A549 (cell line): ENCODE data around the gene ZNRF3. TPM values are rescaled to one million over a fixed set of nuclear protein-coding genes. Genes with fewer than 3 reads are reported as not detected.

Source experiments
- ATAC-seq, 2 experiments: fragments of 200-7000 bp in 1 of 2; fragments of >200 bp in 1 of 2; cut with Nextera tagmentation in 1 of 2; cut with Tn5 transposase in 1 of 2; 3 replicates each; pipeline versions ENCODE4 v1.8.0 to v1.9.1; 2018 to 2020; ENCODE audit warnings: mild to moderate bottlenecking in 1 of 2, moderate library complexity in 1 of 2
- CTCF ChIA-PET: fragments of 300-600 bp; sonication (Branson Sonifier 250); formaldehyde crosslinking; extraction: SDS; loops from one replicate; lab custom pipeline; 2021; ENCODE audit warnings: antibody characterized with exemption, inconsistent platforms; lab: Yijun Ruan, JAX
- POLR2A ChIA-PET: fragments of 350-600 bp; formaldehyde crosslinking; extraction: SDS; loops from one replicate; lab custom pipeline; 2021; ENCODE audit warnings: antibody characterized with exemption, inconsistent platforms; lab: Yijun Ruan, JAX
- DNase-seq, 2 experiments: peaks; one replicate each; pipeline versions ENCODE4 v3.0.0 to v3.0.0-alpha.2; 2011 to 2016; ENCODE audit warnings: low read depth in 1 of 2, low spot score in 1 of 2
- FAIRE-seq: peaks from 2 replicates; lab custom pipeline; 2011; peaks lifted over from hg19 to GRCh38; lab: Jason Lieb, UNC
- H3K27ac ChIP-seq, 2 experiments: fragments of >200 bp; sonication (Bioruptor Twin); formaldehyde crosslinking; 3 replicates each; pipeline ENCODE4 v1.5.1; 2016 to 2017
- H3K4me1 ChIP-seq: fragments of >200 bp; sonication (Bioruptor Twin); formaldehyde crosslinking; 3 replicates; pipeline ENCODE4 v1.6.1; 2016
- H3K4me2 ChIP-seq: fragments of >200 bp; sonication (Bioruptor Twin); formaldehyde crosslinking; 3 replicates; pipeline ENCODE4 v1.6.1; 2016
- H3K4me3 ChIP-seq: fragments of >200 bp; sonication (Bioruptor Twin); formaldehyde crosslinking; 3 replicates; pipeline ENCODE4 v1.5.1; 2016
- H3K9me3 ChIP-seq: fragments of >200 bp; sonication (Bioruptor Twin); formaldehyde crosslinking; 3 replicates; pipeline ENCODE4 v1.6.1; 2016
- CBX8 ChIP-seq: fragments of 200-600 bp; sonication (generic); IDR thresholded peaks from 2 replicates; pipeline ENCODE4 v1.6.1; 2016
- CHD4 ChIP-seq: fragments of 200-600 bp; sonication (generic); IDR thresholded peaks from 2 replicates; pipeline ENCODE4 v1.6.1; 2016; ENCODE audit warnings: antibody characterized with exemption, mild to moderate bottlenecking, borderline replicate concordance
- EHF ChIP-seq: fragments of 250-450 bp; sonication (Bioruptor Pico); IDR thresholded peaks from 2 replicates; pipeline ENCODE4 v1.5.0; 2020; ENCODE audit warnings: mild to moderate bottlenecking
- EP300 ChIP-seq, 2 experiments: fragments of >200 bp; sonication (Bioruptor Twin); formaldehyde crosslinking; IDR thresholded peaks; 2 replicates in 1 of 2; 3 replicates in 1 of 2; pipeline ENCODE4 v1.6.1; 2016 to 2017
- FOXS1 ChIP-seq: fragments of 250-450 bp; sonication (Bioruptor Pico); IDR thresholded peaks from 2 replicates; pipeline ENCODE4 v1.5.0; 2020; ENCODE audit warnings: mild to moderate bottlenecking, moderate library complexity
- HDAC2 ChIP-seq: fragments of 200-600 bp; sonication (generic); IDR thresholded peaks from 2 replicates; pipeline ENCODE4 v1.6.1; 2016
- HOXB5 ChIP-seq: fragments of 250-450 bp; sonication (Bioruptor Pico); IDR thresholded peaks from 2 replicates; pipeline ENCODE4 v1.5.0; 2020; ENCODE audit warnings: mild to moderate bottlenecking, moderate library complexity
- JUNB ChIP-seq: fragments of >200 bp; sonication (Bioruptor Twin); formaldehyde crosslinking; IDR thresholded peaks from 2 replicates; pipeline ENCODE4 v1.6.1; 2016
- KDM1A ChIP-seq: fragments of 200-600 bp; sonication (generic); IDR thresholded peaks from 2 replicates; pipeline ENCODE4 v1.6.1; 2016; ENCODE audit warnings: low read depth, mild to moderate bottlenecking
- KDM5A ChIP-seq: fragments of 200-600 bp; sonication (generic); IDR thresholded peaks from 2 replicates; pipeline ENCODE4 v1.6.1; 2016; ENCODE audit warnings: antibody characterized with exemption, mild to moderate bottlenecking
- MYC ChIP-seq: IDR thresholded peaks from 2 replicates; pipeline ENCODE4 v1.6.1; 2012; ENCODE audit warnings: mild to moderate bottlenecking, inconsistent platforms, low read length, improper control_type of control experiment, borderline replicate concordance
- NFE2L2 ChIP-seq: fragments of 150-350 bp; conservative IDR thresholded peaks from 2 replicates; pipeline ENCODE4 v1.6.1; 2014; ENCODE audit warnings: low read length
- NPAS2 ChIP-seq: fragments of 250-450 bp; sonication (Bioruptor Pico); IDR thresholded peaks from 2 replicates; pipeline ENCODE4 v1.8.0; 2022; ENCODE audit warnings: mild to moderate bottlenecking, moderate library complexity, borderline replicate concordance
- NR3C1 ChIP-seq: fragments of >200 bp; sonication (Bioruptor Twin); formaldehyde crosslinking; IDR thresholded peaks from 3 replicates; pipeline ENCODE4 v1.6.1; 2017
- PHF8 ChIP-seq: fragments of 200-600 bp; sonication (generic); IDR thresholded peaks from 2 replicates; pipeline ENCODE4 v1.6.1; 2016; ENCODE audit warnings: low read depth, mild to moderate bottlenecking, antibody characterized with exemption, moderate library complexity, borderline replicate concordance
- POLR2AphosphoS2 ChIP-seq: conservative IDR thresholded peaks from 2 replicates; pipeline ENCODE4 v1.6.1; 2012; ENCODE audit warnings: low read length, improper control_type of control experiment, inconsistent platforms
- RAD21 ChIP-seq, 2 experiments: fragments of >200 bp in 1 of 2; sonication (Bioruptor Twin) in 1 of 2; formaldehyde crosslinking in 1 of 2; IDR thresholded peaks in 1 of 2; conservative IDR thresholded peaks in 1 of 2; 2 replicates in 1 of 2; 3 replicates in 1 of 2; pipeline ENCODE4 v1.6.1; 2012 to 2018; ENCODE audit warnings: inconsistent platforms in 1 of 2
- RARB ChIP-seq: fragments of 250-450 bp; sonication (Bioruptor Pico); IDR thresholded peaks from 2 replicates; pipeline ENCODE4 v1.8.0; 2021; ENCODE audit warnings: mild to moderate bottlenecking, moderate library complexity
- RCOR1 ChIP-seq: fragments of 150-350 bp; IDR thresholded peaks from 2 replicates; pipeline ENCODE4 v1.6.1; 2014; ENCODE audit warnings: antibody characterized with exemption, low read length, low read depth
- SMC3 ChIP-seq: fragments of >200 bp; sonication (Bioruptor Twin); formaldehyde crosslinking; IDR thresholded peaks from 3 replicates; pipeline ENCODE4 v1.6.1; 2018; ENCODE audit warnings: inconsistent platforms
- ZFP36 ChIP-seq: fragments of 450-650 bp; IDR thresholded peaks from 2 replicates; pipeline ENCODE4 v1.6.1; 2014; ENCODE audit warnings: borderline replicate concordance; ENCODE audit not compliant: partially characterized antibody
- ZSCAN20 ChIP-seq: fragments of 250-450 bp; sonication (Bioruptor Pico); IDR thresholded peaks from 2 replicates; pipeline ENCODE4 v1.8.0; 2022; ENCODE audit warnings: mild to moderate bottlenecking, moderate library complexity
- WGBS: methylation state at CpG from one replicate; pipeline ENCODE4 v1.1.6; 2017; ENCODE audit errors: missing lambda C conversion rate; 5-methylcytosine and 5-hydroxymethylcytosine counted together
- polyA plus RNA-seq, 4 experiments: library from polyadenylated mRNA; depleted of rRNA in 3 of 4; stranded (reverse); fragments of >200 nt; fragmentation: RNase III in 1 of 4; extraction: RNeasy Plus Mini Kit Qiagen cat#74134 plus additional on column Dnase treatment in 1 of 4; gene quantifications; 2 replicates in 3 of 4; 3 replicates in 1 of 4; pipeline ENCODE4 v1.2.3, GENCODE V29; 2011 to 2017
- TF ChIP-seq, protein P1 (sequence below): fragments of 250-450 bp; sonication (Bioruptor Pico); IDR thresholded peaks from 2 replicates; pipeline ENCODE4 v1.5.0; 2020; ENCODE audit warnings: low read depth, mild to moderate bottlenecking, moderate library complexity
- TF ChIP-seq, protein P2 (sequence below): IDR thresholded peaks from 2 replicates; pipeline ENCODE4 v1.6.1; 2012
- TF ChIP-seq, protein P3 (sequence below): IDR thresholded peaks from 2 replicates; pipeline ENCODE4 v1.6.1; 2012
- TF ChIP-seq, protein P4 (sequence below): fragments of 200-600 bp; sonication (generic); IDR thresholded peaks from 2 replicates; pipeline ENCODE4 v1.6.1; 2016; ENCODE audit warnings: antibody characterized with exemption, mild to moderate bottlenecking, moderate library complexity
- TF ChIP-seq, protein P5 (sequence below): fragments of 150-350 bp; IDR thresholded peaks from 2 replicates; pipeline ENCODE4 v1.6.1; 2014; ENCODE audit warnings: low read depth, mild to moderate bottlenecking, low read length
- TF ChIP-seq, protein P6 (sequence below): IDR thresholded peaks from 2 replicates; pipeline ENCODE4 v1.6.1; 2012; ENCODE audit warnings: low read depth, borderline replicate concordance

ZNRF3 gene
- polyA plus RNA-seq, 2 of the 4 experiments (the other 2 are of a cell fraction), result 4.6 to 6.9 TPM

DNA sequence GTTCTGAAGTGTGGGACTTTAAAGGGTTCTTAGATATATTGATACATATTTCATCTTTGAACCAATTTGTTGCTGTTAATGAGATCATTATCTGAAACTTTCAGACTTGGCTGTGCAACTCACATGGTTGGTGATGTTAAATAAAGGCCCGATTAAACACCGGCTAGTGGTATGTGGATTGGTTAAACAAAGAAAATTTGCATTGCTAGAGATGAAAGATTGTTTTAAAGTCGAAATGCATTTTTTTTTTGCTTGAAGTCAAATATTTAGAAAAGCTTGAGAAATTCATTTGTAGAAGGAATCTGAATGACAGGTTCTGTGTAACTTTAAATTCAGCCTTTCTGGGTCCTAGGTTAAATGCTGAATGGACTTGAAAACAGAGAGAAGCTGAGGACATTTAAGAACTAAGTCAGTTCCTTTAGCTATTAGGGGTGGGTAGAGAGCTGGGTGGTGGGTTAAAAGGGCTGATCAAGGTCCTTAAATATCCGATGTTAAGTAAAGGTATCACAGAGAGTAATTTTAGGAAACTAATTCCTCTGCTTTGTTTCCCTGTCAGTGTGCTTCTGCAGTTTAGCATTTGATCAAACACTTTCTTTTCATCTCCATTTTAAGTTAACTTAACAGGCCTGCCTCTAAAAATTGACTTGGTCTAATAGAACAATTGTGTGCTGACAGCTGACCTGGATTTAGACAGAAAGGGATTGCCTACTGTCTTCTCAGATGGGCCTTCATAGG lies 4.5 kb downstream of the ZNRF3 start:
- ATAC-seq (no peak), FAIRE-seq (no peak), DNase-seq (no peak)
- ChIA-PET CTCF (interaction anchor here (1.2 kb wide), 1 partner anchor 153 kb away, joined by 3 read pairs; no protein-coding TSS in a partner anchor), POLR2A (no interaction called here)
- peaks cover 36% of the 10 kb centered on the region for H3K4me1 ChIP-seq
- no peaks in the 10 kb centered on the region for H3K9me3 ChIP-seq
- peak overlapping the region; percentile 81; the same call in 2 of the 3 replicates for H3K4me2 ChIP-seq
- H3K27ac ChIP-seq, result no peak overlapping the region
- H3K4me3 ChIP-seq, result no peak overlapping the region
- 68% methylated on average over 4 of the region's 4 CpGs for WGBS
- TF ChIP-seq HOXB5 (CRISPR knock-in tag), result no peak
- no peak for TF ChIP-seq CBX8
- no peak for TF ChIP-seq MYC
- TF ChIP-seq RARB (CRISPR knock-in tag), result no peak
- no peak for TF ChIP-seq NPAS2 (CRISPR knock-in tag)
- TF ChIP-seq, protein P1, sequence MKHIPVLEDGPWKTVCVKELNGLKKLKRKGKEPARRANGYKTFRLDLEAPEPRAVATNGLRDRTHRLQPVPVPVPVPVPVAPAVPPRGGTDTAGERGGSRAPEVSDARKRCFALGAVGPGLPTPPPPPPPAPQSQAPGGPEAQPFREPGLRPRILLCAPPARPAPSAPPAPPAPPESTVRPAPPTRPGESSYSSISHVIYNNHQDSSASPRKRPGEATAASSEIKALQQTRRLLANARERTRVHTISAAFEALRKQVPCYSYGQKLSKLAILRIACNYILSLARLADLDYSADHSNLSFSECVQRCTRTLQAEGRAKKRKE, result no peak
- no peak for TF ChIP-seq EHF
- TF ChIP-seq KDM1A, result no peak
- no peak for TF ChIP-seq JUNB
- no peak for TF ChIP-seq CHD4
- TF ChIP-seq, all 56 proteins: peak for 0

DNA sequence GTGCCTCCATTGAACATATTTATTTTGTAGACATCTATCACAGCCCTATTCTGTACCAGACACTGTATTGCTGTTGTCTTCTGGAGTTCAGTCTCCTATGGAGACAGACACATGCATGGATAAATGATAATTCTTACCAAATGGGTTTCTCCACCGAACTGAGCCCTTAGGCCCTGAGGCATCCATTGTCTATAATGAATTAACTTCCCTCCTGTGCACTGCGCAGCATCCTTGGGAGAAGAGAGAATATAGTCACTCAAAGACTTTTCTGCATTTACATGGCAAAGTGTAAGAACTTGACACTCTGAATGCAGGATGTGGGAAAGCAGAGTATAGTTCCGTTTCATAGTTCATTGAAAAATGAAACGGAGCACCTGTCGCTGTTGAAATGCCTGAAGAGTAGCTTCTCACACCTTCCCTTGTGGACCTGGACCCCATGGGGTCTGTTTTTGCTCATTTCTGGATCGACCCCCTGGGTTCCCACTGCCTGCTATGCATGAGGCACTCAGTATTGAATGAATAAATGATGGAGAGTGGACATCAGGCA lies 6.2 kb downstream of the ZNRF3 start:
- FAIRE-seq (no peak), DNase-seq (no peak), ATAC-seq (no peak)
- Histone ChIP-seq H3K4me1 (peaks cover 35% of the 10 kb centered on the region), H3K4me2 (no peak overlapping the region), H3K4me3 (no peak overlapping the region), H3K9me3 (no peaks in the 10 kb centered on the region), H3K27ac (no peak overlapping the region)
- POLR2A ChIA-PET, result no interaction called here
- no peak for TF ChIP-seq SMC3
- TF ChIP-seq EP300 (IDR thresholded peaks at IDR 0.05), result no peak
- TF ChIP-seq FOXS1 (CRISPR knock-in tag), result no peak
- no peak for TF ChIP-seq HDAC2
- TF ChIP-seq, protein P2, sequence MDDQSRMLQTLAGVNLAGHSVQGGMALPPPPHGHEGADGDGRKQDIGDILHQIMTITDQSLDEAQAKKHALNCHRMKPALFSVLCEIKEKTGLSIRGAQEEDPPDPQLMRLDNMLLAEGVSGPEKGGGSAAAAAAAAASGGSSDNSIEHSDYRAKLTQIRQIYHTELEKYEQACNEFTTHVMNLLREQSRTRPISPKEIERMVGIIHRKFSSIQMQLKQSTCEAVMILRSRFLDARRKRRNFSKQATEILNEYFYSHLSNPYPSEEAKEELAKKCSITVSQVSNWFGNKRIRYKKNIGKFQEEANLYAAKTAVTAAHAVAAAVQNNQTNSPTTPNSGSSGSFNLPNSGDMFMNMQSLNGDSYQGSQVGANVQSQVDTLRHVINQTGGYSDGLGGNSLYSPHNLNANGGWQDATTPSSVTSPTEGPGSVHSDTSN, result no peak
- no peak for TF ChIP-seq RAD21 (conservative IDR thresholded peaks at IDR 0.05 in 1 of 2, IDR thresholded peaks at IDR 0.05 in 1 of 2)
- TF ChIP-seq, protein P3, sequence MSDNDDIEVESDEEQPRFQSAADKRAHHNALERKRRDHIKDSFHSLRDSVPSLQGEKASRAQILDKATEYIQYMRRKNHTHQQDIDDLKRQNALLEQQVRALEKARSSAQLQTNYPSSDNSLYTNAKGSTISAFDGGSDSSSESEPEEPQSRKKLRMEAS, result no peak
- TF ChIP-seq NPAS2 (CRISPR knock-in tag), result no peak
- no peak for TF ChIP-seq PHF8
- no peak for TF ChIP-seq NR3C1
- TF ChIP-seq KDM5A, result no peak
- TF ChIP-seq, protein P4, sequence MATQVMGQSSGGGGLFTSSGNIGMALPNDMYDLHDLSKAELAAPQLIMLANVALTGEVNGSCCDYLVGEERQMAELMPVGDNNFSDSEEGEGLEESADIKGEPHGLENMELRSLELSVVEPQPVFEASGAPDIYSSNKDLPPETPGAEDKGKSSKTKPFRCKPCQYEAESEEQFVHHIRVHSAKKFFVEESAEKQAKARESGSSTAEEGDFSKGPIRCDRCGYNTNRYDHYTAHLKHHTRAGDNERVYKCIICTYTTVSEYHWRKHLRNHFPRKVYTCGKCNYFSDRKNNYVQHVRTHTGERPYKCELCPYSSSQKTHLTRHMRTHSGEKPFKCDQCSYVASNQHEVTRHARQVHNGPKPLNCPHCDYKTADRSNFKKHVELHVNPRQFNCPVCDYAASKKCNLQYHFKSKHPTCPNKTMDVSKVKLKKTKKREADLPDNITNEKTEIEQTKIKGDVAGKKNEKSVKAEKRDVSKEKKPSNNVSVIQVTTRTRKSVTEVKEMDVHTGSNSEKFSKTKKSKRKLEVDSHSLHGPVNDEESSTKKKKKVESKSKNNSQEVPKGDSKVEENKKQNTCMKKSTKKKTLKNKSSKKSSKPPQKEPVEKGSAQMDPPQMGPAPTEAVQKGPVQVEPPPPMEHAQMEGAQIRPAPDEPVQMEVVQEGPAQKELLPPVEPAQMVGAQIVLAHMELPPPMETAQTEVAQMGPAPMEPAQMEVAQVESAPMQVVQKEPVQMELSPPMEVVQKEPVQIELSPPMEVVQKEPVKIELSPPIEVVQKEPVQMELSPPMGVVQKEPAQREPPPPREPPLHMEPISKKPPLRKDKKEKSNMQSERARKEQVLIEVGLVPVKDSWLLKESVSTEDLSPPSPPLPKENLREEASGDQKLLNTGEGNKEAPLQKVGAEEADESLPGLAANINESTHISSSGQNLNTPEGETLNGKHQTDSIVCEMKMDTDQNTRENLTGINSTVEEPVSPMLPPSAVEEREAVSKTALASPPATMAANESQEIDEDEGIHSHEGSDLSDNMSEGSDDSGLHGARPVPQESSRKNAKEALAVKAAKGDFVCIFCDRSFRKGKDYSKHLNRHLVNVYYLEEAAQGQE, result no peak
- no peak for TF ChIP-seq POLR2AphosphoS2
- TF ChIP-seq, protein P5, sequence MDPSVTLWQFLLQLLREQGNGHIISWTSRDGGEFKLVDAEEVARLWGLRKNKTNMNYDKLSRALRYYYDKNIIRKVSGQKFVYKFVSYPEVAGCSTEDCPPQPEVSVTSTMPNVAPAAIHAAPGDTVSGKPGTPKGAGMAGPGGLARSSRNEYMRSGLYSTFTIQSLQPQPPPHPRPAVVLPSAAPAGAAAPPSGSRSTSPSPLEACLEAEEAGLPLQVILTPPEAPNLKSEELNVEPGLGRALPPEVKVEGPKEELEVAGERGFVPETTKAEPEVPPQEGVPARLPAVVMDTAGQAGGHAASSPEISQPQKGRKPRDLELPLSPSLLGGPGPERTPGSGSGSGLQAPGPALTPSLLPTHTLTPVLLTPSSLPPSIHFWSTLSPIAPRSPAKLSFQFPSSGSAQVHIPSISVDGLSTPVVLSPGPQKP, result no peak
- no peak for TF ChIP-seq ZFP36
- no peak for TF ChIP-seq ZSCAN20
- no peak for TF ChIP-seq NFE2L2
- TF ChIP-seq, protein P6, sequence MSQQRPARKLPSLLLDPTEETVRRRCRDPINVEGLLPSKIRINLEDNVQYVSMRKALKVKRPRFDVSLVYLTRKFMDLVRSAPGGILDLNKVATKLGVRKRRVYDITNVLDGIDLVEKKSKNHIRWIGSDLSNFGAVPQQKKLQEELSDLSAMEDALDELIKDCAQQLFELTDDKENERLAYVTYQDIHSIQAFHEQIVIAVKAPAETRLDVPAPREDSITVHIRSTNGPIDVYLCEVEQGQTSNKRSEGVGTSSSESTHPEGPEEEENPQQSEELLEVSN, result no peak
- TF ChIP-seq CBX8, result no peak
- TF ChIP-seq RCOR1, result no peak
- WGBS, result 89% methylated on average over 6 of the region's 6 CpGs
- CTCF ChIA-PET, result no interaction called here
